NCI-H82 (cell line): Measurements from ENCODE around the gene RBM15B.
A peak's percentile ranks its signal among the peaks of the same experiment; 100 is the strongest.
"Not testable (repeated sequence)": the region's sequence is repeated elsewhere in the genome, so short reads cannot be mapped to it uniquely, and the experiment has no call there.

Source experiments
- DNase-seq: peaks from one replicate; lab custom pipeline; 2025; lab: John Stamatoyannopoulos, UW

RBM15B gene

GRCh38 chr3:51391075-51391565 lies at the start of gene RBM15B:
Gene RBM15B (plus strand): TSS chr3:51391285. CDS start chr3:51391400, 115 bp downstream.
- peak; percentile 96 for DNase-seq

- DNase-seq = no peak
These were observed 47.0 kb upstream of the RBM15B start for GRCh38 chr3:51343918-51344687.

- no peak for DNase-seq
These were observed 40.3 kb upstream of the RBM15B start for GRCh38 chr3:51350751-51351150.

- DNase-seq = peak; percentile 89
These were observed 38.0 kb upstream of the RBM15B start for GRCh38 chr3:51353131-51353530.

- peak; percentile 52 for DNase-seq
These were observed 37.4 kb upstream of the RBM15B start for GRCh38 chr3:51353691-51354090.

GRCh38 chr3:51354172-51354571 lies 36.9 kb upstream of the RBM15B start:
- no peak for DNase-seq

GRCh38 chr3:51354731-51355615 lies 36.1 kb upstream of the RBM15B start:
- peak; percentile 8 for DNase-seq

- DNase-seq = no peak
These were observed 35.0 kb upstream of the RBM15B start for GRCh38 chr3:51355891-51356578.

GRCh38 chr3:51357856-51358255 lies 33.2 kb upstream of the RBM15B start:
- no peak for DNase-seq

- DNase-seq = no peak
These were observed 32.1 kb upstream of the RBM15B start for GRCh38 chr3:51358981-51359380.

GRCh38 chr3:51360806-51361205 lies 30.3 kb upstream of the RBM15B start:
- no peak for DNase-seq

GRCh38 chr3:51361746-51362145 lies 29.3 kb upstream of the RBM15B start:
- DNase-seq = no peak

GRCh38 chr3:51362476-51362875 lies 28.6 kb upstream of the RBM15B start:
- no peak for DNase-seq

- DNase-seq = not testable (repeated sequence)
These were observed 22.8 kb upstream of the RBM15B start for GRCh38 chr3:51368276-51368675.

- peak; percentile 83 for DNase-seq
These were observed 19.0 kb upstream of the RBM15B start for GRCh38 chr3:51371943-51372557.

- no peak for DNase-seq
These were observed 17.2 kb upstream of the RBM15B start for GRCh38 chr3:51373658-51374421.

GRCh38 chr3:51374456-51374855 lies 16.6 kb upstream of the RBM15B start:
- no peak for DNase-seq

- DNase-seq = no peak
These were observed 15.9 kb upstream of the RBM15B start for GRCh38 chr3:51375136-51375535.

GRCh38 chr3:51375571-51375970 lies 15.5 kb upstream of the RBM15B start:
- DNase-seq = no peak

- no peak for DNase-seq
These were observed 13.0 kb upstream of the RBM15B start for GRCh38 chr3:51378065-51378464.

GRCh38 chr3:51378726-51379125 lies 12.4 kb upstream of the RBM15B start:
- DNase-seq = no peak
